Stimulated activated CD8-positive, alpha-beta memory T cell treated with anti-CD3 and anti-CD28 coated beads, Interleukin-15, amount 100 ng/mL, for 4 hours (primary cell): Measurements from ENCODE around the gene CACNA2D2.
"Not testable (repeated sequence)": the region's sequence is repeated elsewhere in the genome, so short reads cannot be mapped to it uniquely, and the experiment has no call there.

Source experiments
- DNase-seq, 2 donors: peaks; one replicate each; pipeline ENCODE4 v3.0.0-alpha.2; 2020; ENCODE audit warnings: low read depth in 2 of 2

Gene CACNA2D2

DNA sequence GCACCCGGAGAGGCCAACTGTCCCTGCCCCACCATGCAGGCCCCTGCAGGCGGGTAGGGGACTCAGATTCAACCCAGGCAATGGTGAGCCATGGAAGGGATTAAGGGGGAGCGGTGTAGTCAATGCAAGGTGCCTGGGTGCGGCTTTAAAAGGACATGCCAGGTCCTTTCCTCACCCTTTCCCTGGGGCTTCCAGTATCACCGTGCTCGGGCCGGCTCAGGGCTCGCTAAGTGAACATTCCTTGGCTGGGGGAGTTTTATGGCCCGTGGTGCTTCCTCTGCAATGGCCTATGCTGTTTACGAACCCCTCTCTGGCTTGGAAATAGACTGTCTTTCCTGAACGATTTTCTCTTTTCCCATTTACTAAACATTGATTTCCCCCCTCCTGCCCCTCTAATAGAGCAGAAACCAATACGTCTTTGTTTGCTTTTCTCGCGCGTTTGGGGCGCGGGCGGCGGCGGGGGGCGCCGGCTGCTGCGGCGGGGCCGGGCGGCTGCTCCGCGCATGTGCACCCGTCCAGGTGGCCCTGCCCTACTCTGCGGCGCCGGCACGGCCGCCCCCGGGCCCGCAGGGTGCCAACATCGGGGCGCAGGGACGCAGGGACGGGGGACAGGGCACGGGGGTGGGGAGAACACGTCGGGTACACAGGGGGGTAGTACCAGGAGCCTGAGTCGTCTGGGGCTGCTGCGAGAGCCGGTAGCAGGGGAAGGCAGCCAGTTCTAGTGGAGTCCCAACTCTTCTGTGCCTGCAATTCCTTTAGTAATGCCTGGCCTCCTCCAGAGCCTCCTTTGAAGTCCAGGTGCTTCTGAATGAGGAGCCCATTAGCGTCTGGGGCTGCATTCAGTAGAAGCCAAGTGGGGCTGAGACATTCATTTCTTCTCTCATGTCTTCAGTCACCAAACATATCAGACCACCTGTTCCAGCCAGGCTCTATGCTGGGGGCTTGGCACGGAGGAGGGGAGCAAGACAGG, 26.9 kb upstream of the CACNA2D2 start:
- no peak for DNase-seq

DNA sequence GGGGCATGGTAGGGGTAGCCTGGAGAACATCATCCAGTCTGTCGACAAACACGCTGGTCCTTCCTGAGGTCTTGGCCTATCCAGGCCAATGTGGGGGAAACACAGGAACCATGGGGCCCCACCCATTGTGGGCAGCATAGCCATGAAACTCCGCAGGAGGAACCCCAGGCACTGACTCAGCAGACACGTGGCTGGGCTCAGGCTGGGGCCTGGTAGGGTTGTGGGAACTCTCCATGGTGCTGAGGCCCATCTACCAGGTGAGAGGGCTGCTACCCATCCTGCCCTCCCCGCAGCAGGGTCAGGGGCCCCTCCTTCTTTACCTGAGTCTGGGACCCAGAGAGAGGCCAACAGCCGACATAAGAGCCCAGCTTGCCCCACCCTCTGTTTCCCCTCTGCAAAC, 22.6 kb upstream of the CACNA2D2 start:
- DNase-seq, result peak; percentile 6 to 7

GRCh38 chr3:50525191-50525910, 21.9 kb upstream of the CACNA2D2 start:
- DNase-seq, result no peak

DNA sequence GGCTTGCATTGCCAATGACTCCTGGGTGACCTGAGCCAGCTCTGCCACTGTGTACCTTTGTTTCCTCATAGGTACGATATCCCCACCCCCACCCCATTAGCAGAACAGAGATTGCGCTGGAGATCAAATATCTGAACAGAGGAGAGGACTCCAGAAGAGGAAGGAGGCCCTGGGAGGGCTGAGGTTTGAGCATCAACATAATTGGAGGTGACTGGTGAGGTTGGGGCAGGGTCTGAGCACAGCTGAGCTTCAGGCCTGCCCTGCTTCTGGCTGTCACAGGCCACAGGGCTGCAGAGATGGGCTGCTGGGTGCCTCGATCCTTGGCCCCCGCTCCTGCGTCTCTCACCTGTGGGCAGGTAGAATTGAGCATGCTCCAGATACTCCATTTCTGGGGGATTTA, 21.3 kb upstream of the CACNA2D2 start:
- DNase-seq, result no peak

- no peak for DNase-seq
Observed at GRCh38 chr3:50523279-50523811, 19.9 kb upstream of the CACNA2D2 start.

GRCh38 chr3:50521572-50521971, 18.1 kb upstream of the CACNA2D2 start:
- no peak for DNase-seq

- DNase-seq, result no peak
Observed at GRCh38 chr3:50520849-50521248, 17.4 kb upstream of the CACNA2D2 start.

DNA sequence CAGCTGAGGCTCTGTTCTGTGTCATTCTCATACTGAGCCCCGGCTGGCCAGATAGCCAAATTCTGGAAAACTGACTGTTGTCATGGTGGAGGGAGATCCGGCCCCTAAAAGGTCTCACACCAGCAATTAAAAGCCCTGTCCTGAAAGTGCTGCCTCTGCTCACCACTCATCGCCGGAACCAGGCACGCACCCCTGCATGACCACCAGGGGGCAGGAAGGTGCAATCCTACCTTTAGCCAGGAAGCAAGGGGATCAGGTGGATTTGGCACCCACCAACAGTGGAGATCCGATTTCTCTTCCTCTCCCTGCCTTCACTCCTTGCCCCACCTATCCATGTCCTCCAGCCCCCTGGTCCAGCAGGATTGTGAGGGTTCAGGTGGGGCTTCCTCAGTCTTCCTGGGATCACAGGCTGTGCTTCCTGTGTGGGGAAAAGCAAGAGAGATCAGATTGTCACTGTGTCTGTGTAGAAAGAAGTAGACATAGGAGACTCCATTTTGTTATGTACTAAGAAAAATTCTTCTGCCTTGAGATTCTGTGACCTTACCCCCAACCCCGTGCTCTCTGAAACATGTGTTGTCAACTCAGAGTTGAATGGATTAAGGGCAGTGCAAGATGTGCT, 16.1 kb upstream of the CACNA2D2 start:
- peak; percentile 25 to 44 for DNase-seq

- DNase-seq, result no peak
Observed at GRCh38 chr3:50518436-50518835, 15.0 kb upstream of the CACNA2D2 start.

DNA sequence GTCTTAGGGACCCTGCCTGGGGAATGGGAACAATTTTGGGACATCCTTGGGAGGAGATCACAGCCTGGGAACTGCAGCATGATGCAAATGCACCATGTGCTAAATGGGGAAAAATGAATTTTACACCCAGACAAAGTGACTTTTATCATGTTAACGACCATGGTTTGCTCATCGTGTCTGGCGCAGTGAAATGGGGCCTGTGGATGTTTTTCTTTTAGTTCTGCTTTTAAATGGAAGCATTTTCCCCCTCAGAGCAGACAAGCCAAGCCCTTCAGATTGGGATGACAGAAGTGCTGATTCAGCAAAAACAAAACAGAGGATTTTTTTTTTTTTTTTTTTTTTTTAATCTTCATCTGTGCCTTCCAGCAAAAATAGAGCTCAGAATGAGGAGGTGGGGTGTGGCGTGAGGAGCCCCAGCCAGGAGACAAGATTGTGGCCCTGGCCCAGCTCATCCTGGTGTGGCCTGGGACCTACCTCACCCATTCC, 14.3 kb upstream of the CACNA2D2 start:
- no peak for DNase-seq

DNA sequence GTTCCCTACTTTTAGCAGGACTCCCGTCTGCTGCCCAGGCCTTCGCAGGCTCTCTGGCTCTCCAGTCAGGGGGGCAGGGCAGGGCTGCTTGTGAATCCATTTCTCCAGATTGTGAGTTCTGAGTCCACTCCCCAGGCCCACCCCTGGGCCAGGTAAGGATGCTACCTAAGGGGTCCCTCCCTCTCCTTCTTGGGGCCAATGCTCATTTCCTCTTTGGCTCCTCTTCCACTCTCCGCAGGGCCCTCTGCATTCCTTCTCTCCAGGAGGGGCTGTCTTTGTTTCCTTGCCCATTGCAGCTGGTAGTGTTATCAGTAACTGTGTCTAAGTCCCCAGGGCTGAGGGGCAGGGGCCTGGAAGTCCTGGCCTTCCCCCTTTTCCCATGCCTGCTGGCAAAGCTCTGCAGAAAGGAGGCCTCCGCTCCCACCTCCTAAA, 13.0 kb upstream of the CACNA2D2 start:
- no peak for DNase-seq

- DNase-seq, result no peak
Observed at GRCh38 chr3:50515565-50516439, 12.4 kb upstream of the CACNA2D2 start.

DNA sequence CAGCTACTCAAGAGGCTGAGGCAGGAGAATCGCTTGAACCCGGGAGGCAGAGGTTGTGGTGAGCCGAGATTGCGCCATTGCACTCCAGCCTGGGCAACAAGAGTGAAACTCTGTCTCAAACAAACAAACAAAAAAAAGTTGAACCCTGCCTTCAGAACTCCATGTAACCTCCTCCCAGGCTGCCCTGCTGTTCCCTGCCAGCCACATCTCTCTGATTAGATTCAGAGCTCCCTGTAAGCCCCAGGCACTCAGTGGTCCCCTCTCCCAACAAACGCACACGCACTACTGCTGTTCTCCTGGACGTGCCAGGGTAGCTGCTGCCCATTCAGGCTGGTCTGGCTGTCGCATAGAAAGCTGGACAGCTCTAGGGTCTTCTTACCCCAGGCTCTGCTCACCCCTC, 9.5 kb upstream of the CACNA2D2 start:
- not testable (repeated sequence) for DNase-seq

DNA sequence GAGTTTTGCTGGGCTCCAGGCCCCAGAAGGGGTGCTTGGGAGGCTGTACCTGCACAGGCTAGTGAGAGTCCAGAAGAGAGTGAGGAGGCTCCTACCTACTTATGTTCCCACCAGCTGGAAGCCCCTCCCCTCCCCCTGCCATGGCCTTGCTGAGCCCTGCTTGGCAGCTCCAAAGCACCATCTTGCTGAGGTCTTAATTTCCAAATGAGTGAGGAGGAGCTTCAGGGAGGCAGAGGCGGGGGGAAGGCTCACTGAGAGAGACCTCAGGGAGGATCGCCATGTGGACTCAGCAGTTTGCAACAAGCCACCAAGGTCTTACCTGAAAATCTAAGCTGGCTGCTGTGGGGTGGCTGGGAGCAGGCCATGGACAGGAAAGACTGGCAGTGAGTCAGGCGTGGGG, 8.7 kb upstream of the CACNA2D2 start:
- DNase-seq, result no peak

DNA sequence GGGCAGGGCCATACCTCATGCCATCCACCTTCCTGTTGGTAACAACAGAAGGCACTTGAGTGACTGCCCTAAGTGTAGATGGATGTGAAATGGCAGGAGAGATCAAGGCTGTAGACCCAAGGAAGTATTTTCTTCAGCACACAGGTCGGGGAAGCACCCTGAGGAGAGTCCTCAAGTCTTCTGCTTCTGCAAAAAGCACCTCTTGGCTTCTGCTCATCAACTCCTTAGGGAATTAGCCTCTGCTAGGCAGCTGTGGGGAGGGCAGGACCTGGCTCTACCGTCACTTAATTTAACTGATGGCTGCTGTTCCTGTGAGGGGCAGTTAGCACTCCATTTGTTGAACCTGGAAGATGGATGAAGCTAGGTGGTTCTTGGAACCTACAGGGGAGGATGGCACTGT, 6.9 kb upstream of the CACNA2D2 start:
- DNase-seq, result no peak

DNA sequence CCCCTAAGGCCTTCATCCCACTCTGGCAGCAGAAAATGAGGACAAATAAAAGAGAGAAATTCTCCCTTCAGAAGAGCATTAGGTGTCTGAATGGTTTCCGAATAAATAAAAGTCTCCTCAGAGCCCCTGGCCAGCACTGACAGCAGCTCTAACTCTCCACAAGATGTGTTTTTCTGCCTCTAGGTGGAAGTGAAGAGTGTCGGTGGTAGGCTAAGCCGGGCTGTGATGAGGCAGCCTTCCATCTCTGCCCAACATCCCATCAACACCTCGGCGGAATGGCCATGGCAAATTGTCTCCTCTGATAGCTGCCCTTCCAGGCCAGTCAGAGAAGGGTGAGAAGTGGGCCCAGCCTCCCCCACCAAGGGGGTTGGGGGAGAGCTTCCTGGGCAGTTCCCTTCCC, 6.3 kb upstream of the CACNA2D2 start:
- no peak for DNase-seq

GRCh38 chr3:50508821-50509220, 5.4 kb upstream of the CACNA2D2 start:
- DNase-seq, result no peak

DNA sequence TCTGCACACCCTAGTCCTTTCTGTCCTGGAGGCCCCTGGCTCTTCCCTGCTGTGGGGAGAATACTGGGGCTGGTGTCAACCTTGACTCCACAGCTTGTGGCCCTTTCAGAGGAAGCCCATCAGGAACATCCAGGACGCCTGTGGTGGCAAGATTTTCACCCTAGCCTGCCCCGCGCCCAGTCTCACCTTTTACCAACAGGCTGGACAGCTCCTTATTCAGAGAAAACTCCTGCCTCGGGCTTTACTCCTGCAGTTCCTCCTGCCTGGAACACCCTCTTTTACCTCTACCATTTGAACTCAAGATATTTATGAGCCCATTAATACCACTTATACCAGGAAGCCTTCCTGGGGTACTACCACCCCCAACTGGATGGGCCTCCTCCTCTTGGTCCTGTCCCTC, 2.7 kb upstream of the CACNA2D2 start:
- DNase-seq, result no peak

DNA sequence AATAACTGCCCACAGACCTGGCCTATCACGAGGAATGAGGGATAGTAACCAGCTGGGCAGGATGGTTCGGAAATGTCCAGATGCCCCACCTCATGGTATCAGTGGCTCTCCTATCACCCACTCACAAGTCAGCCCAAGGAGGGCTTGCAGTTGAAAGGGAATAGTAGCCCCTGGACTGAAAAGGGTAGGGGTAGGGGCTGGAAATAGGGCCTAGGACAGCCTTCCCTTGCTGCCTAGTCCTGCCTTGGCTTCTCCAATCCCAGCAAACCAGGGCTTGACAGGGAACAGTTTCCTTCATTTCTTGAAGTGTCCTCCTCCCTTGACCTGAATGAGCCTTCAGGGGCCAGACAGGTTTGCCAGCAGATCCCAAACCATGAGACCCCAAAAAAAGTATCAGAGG, 1.2 kb upstream of the CACNA2D2 start:
- no peak for DNase-seq

DNA sequence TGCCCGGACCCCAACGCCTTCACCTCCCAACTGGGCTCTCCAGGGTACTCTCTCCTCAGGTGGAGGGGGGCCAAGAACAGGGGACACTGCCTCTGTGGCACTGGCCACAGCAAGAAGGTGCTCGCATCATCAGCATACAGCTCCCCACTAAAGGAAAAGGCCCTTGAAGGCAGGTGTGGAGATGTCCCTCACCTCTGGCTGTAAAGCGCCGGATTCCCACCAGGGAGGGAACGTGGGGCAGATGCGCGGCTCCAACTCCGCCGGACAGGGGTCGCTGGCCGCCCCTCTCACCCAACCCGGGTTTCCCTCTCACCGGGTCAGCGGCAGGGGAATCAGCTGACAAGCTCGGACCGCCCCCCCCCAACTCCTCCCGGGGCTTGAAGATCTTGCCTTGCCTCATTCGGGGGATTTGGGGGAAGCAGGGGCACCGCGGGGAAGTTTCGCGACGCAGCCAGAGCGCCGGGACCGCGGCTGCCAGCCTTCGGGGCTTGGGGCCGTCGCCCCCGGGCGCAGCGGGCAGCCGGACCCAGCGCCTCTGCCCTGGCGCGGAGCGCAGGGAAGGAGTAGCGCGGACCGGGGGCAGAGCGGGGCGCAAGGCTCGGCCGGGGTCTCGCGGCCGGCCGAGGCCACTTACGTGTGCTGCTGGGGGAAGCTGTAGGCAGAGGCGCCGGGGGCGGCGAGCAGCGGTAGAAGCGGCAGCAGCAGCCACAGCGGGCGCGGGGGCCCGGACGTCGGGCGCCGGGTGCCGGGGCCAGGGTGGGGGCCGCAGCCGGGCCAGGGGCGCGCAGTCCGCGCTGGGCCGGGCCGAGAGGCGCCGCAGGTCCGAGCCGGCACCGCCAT, 630 bp downstream of the CACNA2D2 start:
- peak in 1 of 2 donors; percentile 11 for DNase-seq
